Measurements from ENCODE around the gene TOMM7.

DNA sequence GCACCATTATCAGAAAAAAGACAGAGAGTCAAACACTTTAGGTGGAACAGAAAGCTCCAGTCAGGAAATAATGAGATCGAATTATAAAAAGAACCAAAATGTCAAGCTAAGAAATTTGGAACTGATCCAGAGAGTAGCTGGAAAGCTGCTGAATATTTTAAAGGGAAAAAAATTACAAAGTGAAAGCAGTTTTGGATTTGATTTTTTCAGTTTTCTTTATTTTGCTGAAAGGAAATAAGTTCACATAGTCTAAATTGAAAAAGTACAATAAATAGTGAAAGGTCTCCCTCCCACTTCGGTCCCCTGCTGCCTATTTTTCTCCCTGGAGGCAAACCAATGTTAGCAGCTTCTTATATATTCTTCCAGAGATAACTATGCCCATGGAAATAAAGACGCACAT, 11.3 kb upstream of the TOMM7 start:
- TF ChIP-seq, protein P1, sequence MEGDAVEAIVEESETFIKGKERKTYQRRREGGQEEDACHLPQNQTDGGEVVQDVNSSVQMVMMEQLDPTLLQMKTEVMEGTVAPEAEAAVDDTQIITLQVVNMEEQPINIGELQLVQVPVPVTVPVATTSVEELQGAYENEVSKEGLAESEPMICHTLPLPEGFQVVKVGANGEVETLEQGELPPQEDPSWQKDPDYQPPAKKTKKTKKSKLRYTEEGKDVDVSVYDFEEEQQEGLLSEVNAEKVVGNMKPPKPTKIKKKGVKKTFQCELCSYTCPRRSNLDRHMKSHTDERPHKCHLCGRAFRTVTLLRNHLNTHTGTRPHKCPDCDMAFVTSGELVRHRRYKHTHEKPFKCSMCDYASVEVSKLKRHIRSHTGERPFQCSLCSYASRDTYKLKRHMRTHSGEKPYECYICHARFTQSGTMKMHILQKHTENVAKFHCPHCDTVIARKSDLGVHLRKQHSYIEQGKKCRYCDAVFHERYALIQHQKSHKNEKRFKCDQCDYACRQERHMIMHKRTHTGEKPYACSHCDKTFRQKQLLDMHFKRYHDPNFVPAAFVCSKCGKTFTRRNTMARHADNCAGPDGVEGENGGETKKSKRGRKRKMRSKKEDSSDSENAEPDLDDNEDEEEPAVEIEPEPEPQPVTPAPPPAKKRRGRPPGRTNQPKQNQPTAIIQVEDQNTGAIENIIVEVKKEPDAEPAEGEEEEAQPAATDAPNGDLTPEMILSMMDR (IDR thresholded peaks at IDR 0.05 in 2 of 3, conservative IDR thresholded peaks at IDR 0.05 in 1 of 3; ENCODE audit: control insufficient read depth in 2 of 3, extremely low read depth in 1 of 3, insufficient read depth in 1 of 3, low read depth in 3 of 3, low read length in 3 of 3), result no peak
- TF ChIP-seq SPI1 (IDR thresholded peaks at IDR 0.05; ENCODE audit: borderline replicate concordance, insufficient read depth, low read depth, low read length) (no peak), REST (IDR thresholded peaks at IDR 0.05; ENCODE audit: low read depth, low read length) (no peak), TAF1 (IDR thresholded peaks at IDR 0.05; ENCODE audit: borderline replicate concordance, low read depth, low read length) (no peak), MAX (IDR thresholded peaks at IDR 0.05; ENCODE audit: low read depth, low read length) (no peak), TCF3 (IDR thresholded peaks at IDR 0.05; ENCODE audit: borderline replicate concordance, insufficient read depth, low read depth, low read length) (no peak), ASH2L (IDR thresholded peaks at IDR 0.05; ENCODE audit: borderline replicate concordance, low read depth) (no peak), YBX1 (IDR thresholded peaks at IDR 0.05) (no peak), TCF12 (IDR thresholded peaks at IDR 0.05; ENCODE audit: low read depth, low read length) (no peak)
- TF ChIP-seq, protein P2, sequence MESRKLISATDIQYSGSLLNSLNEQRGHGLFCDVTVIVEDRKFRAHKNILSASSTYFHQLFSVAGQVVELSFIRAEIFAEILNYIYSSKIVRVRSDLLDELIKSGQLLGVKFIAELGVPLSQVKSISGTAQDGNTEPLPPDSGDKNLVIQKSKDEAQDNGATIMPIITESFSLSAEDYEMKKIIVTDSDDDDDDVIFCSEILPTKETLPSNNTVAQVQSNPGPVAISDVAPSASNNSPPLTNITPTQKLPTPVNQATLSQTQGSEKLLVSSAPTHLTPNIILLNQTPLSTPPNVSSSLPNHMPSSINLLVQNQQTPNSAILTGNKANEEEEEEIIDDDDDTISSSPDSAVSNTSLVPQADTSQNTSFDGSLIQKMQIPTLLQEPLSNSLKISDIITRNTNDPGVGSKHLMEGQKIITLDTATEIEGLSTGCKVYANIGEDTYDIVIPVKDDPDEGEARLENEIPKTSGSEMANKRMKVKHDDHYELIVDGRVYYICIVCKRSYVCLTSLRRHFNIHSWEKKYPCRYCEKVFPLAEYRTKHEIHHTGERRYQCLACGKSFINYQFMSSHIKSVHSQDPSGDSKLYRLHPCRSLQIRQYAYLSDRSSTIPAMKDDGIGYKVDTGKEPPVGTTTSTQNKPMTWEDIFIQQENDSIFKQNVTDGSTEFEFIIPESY (IDR thresholded peaks at IDR 0.05), result no peak
